K562 (cell line): ENCODE measurements around the gene IDI1. TPM values are rescaled to one million over a fixed set of nuclear protein-coding genes. Genes with fewer than 3 reads are reported as not detected.

Experiments used
- GTF2A2 ChIP-seq: IDR thresholded peaks from 2 replicates; pipeline ENCODE4 v1.6.1; 2016; ENCODE audit warnings: mild to moderate bottlenecking, missing genetic modification characterization, missing compliant biosample characterization
- polyA plus RNA-seq, 8 experiments: library from polyadenylated mRNA; depleted of rRNA in 4 of 8; stranded (reverse) in 5 of 8; unstranded in 3 of 8; fragments of >200 nt; fragmentation: Nextera tagmentation in 2 of 8; fragmentation: Illumina TruSeq in 1 of 8; extraction: Ambion mirVana in 2 of 8; extraction: Trizol in 1 of 8; gene quantifications; 2 replicates each; pipeline versions ENCODE4 v1.2.1 to v1.2.3, GENCODE V29; 2011 to 2014; ENCODE audit warnings: inconsistent platforms in 1 of 8, missing spikeins in 1 of 8
- total RNA-seq, 7 experiments: library from RNA; depleted of rRNA in 6 of 7; stranded (reverse); fragments of >200 nt in 6 of 7; fragmentation: Illumina TruSeq in 2 of 7; extraction: Trizol in 2 of 7; gene quantifications; 2 replicates each; pipeline versions ENCODE4 v1.2.1 to v1.2.3, GENCODE V29; 2011 to 2021; ENCODE audit warnings: low replicate concordance in 1 of 7
- TF ChIP-seq, protein P1 (sequence below), 2 experiments: fragments of 450-650 bp in 1 of 2; sonication (generic) in 1 of 2; formaldehyde crosslinking in 1 of 2; IDR thresholded peaks; 2 replicates each; pipeline versions ENCODE4 v1.7.1 to v1.9.0; 2016 to 2022; ENCODE audit warnings: inconsistent platforms in 1 of 2, mild to moderate bottlenecking in 1 of 2, missing genetic modification reagents in 1 of 2

The IDI1 gene
- total and polyA plus RNA-seq, 9 of the 15 experiments (the other 6 are each of a cell fraction or from before 2014, with no cell fraction given), result 70.0 to 265 (median 119) TPM

DNA sequence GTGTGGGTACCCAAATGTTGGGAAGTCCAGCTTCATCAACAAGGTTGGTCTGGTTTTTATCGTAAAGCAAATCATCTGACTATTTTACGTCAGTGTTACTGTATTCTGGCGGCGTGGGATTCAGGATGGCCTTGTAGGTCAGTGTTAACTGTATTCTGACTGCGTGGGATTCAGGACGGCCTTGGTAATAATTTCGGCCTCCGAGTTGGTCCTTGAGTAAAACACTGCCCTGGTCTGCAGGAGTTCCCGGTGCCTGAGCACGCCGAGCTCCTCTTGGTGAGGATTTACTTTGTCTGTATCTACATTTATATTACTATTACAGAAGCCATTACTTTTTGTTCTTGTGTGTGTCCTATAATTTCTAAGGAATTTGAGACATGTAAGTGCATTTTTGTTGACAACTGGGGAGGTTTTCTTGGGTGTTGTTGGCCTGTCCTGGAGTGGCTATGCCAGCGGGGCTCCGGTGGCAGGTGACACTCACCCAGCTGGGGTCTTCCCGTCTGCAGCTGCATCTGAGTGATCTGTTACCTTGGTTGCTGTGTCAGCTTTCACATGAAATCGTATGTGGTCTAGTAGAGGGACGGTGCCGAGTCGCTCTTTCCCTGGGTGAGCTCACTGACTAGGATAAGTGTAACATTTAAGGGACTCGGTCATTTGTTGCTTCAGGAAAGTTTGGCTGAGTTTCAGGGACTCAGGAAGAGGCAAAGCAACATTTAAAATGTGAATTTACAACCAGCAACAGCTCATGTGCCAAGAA lies 51.5 kb downstream of the IDI1 start (continued):
- TF ChIP-seq, protein P1, sequence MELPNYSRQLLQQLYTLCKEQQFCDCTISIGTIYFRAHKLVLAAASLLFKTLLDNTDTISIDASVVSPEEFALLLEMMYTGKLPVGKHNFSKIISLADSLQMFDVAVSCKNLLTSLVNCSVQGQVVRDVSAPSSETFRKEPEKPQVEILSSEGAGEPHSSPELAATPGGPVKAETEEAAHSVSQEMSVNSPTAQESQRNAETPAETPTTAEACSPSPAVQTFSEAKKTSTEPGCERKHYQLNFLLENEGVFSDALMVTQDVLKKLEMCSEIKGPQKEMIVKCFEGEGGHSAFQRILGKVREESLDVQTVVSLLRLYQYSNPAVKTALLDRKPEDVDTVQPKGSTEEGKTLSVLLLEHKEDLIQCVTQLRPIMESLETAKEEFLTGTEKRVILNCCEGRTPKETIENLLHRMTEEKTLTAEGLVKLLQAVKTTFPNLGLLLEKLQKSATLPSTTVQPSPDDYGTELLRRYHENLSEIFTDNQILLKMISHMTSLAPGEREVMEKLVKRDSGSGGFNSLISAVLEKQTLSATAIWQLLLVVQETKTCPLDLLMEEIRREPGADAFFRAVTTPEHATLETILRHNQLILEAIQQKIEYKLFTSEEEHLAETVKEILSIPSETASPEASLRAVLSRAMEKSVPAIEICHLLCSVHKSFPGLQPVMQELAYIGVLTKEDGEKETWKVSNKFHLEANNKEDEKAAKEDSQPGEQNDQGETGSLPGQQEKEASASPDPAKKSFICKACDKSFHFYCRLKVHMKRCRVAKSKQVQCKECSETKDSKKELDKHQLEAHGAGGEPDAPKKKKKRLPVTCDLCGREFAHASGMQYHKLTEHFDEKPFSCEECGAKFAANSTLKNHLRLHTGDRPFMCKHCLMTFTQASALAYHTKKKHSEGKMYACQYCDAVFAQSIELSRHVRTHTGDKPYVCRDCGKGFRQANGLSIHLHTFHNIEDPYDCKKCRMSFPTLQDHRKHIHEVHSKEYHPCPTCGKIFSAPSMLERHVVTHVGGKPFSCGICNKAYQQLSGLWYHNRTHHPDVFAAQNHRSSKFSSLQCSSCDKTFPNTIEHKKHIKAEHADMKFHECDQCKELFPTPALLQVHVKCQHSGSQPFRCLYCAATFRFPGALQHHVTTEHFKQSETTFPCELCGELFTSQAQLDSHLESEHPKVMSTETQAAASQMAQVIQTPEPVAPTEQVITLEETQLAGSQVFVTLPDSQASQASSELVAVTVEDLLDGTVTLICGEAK (IDR thresholded peaks at IDR 0.05), result no peak
- TF ChIP-seq, protein P1 (CRISPR knock-in tag; IDR thresholded peaks at IDR 0.05), result no peak
- TF ChIP-seq GTF2A2 (tag), result no peak
